Upper lobe of left lung (tissue), 4 donors: ENCODE data around the gene FOLH1.
"Not testable (repeated sequence)": the region's sequence is repeated elsewhere in the genome, so short reads cannot be mapped to it uniquely, and the experiment has no call there.

Experiments
- CTCF ChIP-seq, 6 experiments: fragments of 450-650 bp in 4 of 6; fragments of 200-600 bp in 2 of 6; sonication (generic) in 2 of 6; IDR thresholded peaks; one replicate each; pipeline ENCODE4 v1.5.1; 2016 to 2019; ENCODE audit warnings: antibody characterized with exemption in 6 of 6
- POLR2A ChIP-seq, 4 donors: fragments of 450-650 bp; IDR thresholded peaks; one replicate each; pipeline ENCODE4 v1.5.1; 2016 to 2017; ENCODE audit warnings: antibody characterized with exemption in 4 of 4, mild to moderate bottlenecking in 2 of 4
- POLR2AphosphoS5 ChIP-seq, 2 donors: sonication (generic); formaldehyde crosslinking; IDR thresholded peaks; one replicate each; pipeline ENCODE4 v1.5.1; 2017; ENCODE audit warnings: antibody characterized with exemption in 2 of 2

- not testable (repeated sequence) for TF ChIP-seq POLR2A, CTCF, POLR2AphosphoS5 (IDR thresholded peaks at IDR 0.05)
Observed at GRCh38 chr11:49206999-49207398, 1.4 kb downstream of the FOLH1 start.
